Endothelial cell of umbilical vein (primary cell): ENCODE measurements around the gene L3MBTL3.

Source experiments
- EZH2 ChIP-seq: IDR thresholded peaks from 2 replicates; pipeline ENCODE4 v1.6.1; 2012; ENCODE audit warnings: borderline replicate concordance, low read depth, mild to moderate bottlenecking, moderate library complexity, low read length, inconsistent platforms; ENCODE audit not compliant: severe bottlenecking
- GATA2 ChIP-seq: IDR thresholded peaks from 2 replicates; pipeline ENCODE4 v1.7.0; 2011; ENCODE audit warnings: low read depth, mild to moderate bottlenecking, moderate library complexity, mixed read lengths, low read length; ENCODE audit not compliant: insufficient read length, insufficient read depth
- JUN ChIP-seq: IDR thresholded peaks from 2 replicates; pipeline ENCODE4 v1.6.1; 2011; ENCODE audit warnings: borderline replicate concordance, low read depth; ENCODE audit not compliant: insufficient read length, insufficient read depth
- POLR2A ChIP-seq: IDR thresholded peaks from 2 replicates; pipeline ENCODE4 v1.6.1; 2012; ENCODE audit warnings: low read depth, mild to moderate bottlenecking, control low read depth, low read length
- POLR2AphosphoS5 ChIP-seq: IDR thresholded peaks from 2 replicates; pipeline ENCODE4 v1.6.1; 2012; ENCODE audit warnings: low read depth, mild to moderate bottlenecking, control low read depth, low read length, moderate library complexity; ENCODE audit not compliant: insufficient read depth
- TF ChIP-seq, protein P1 (sequence below), 2 donors: IDR thresholded peaks; 1 replicate in 1 of 2; 2 replicates in 1 of 2; pipeline ENCODE4 v1.5.1; 2011; ENCODE audit warnings: low read length in 2 of 2, mild to moderate bottlenecking in 2 of 2, moderate library complexity in 2 of 2, control low read depth in 1 of 2, inconsistent platforms in 1 of 2, low read depth in 1 of 2; ENCODE audit not compliant: insufficient read depth in 1 of 2; ENCODE audit errors: extremely low read depth in 1 of 2
- TF ChIP-seq, protein P2 (sequence below): IDR thresholded peaks from 2 replicates; pipeline ENCODE4 v1.6.1; 2011; ENCODE audit not compliant: insufficient read depth, insufficient read length

DNA sequence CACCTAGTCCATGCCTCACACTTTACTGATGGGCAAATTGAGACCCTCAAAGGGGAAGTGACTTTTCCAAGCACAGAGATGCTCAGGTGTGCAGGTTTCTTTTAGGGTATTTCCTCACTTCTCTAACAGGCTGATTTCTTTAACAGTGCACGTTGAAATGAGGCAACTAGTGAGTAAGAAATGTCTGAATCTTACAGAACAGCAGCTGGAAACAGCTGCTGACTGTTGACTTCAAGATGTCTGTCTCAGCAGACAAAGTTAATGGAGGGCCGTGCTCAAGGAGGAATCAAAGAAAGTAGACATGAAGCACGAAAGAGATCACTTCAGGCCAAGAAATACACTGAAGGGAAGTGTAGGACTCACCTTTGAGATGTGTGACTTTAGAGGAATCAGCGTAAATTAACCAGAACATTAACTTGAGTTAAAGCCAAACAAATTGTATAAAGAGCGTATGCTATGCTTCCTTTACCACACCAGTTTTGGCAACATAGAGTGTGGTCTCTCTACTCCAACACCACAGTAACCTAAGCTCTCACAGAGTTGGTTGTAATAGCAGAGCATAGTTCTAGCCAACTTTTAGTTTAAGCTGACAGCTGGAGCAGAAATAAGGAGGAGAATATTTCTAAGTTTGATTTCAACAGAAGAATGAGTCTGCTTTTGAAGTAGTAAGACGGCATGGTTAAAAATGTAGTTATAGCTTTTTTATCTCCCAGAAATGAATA lies 143.5 kb downstream of the L3MBTL3 start:
- TF ChIP-seq, protein P1, sequence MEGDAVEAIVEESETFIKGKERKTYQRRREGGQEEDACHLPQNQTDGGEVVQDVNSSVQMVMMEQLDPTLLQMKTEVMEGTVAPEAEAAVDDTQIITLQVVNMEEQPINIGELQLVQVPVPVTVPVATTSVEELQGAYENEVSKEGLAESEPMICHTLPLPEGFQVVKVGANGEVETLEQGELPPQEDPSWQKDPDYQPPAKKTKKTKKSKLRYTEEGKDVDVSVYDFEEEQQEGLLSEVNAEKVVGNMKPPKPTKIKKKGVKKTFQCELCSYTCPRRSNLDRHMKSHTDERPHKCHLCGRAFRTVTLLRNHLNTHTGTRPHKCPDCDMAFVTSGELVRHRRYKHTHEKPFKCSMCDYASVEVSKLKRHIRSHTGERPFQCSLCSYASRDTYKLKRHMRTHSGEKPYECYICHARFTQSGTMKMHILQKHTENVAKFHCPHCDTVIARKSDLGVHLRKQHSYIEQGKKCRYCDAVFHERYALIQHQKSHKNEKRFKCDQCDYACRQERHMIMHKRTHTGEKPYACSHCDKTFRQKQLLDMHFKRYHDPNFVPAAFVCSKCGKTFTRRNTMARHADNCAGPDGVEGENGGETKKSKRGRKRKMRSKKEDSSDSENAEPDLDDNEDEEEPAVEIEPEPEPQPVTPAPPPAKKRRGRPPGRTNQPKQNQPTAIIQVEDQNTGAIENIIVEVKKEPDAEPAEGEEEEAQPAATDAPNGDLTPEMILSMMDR (IDR thresholded peaks at IDR 0.05; ENCODE audit: extremely low read depth in 1 of 2, insufficient read depth in 1 of 2, low read depth in 1 of 2, low read length in 2 of 2) = no peak
- no peak for TF ChIP-seq EZH2
- TF ChIP-seq, protein P2, sequence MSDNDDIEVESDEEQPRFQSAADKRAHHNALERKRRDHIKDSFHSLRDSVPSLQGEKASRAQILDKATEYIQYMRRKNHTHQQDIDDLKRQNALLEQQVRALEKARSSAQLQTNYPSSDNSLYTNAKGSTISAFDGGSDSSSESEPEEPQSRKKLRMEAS = no peak
- no peak for TF ChIP-seq POLR2AphosphoS5
- TF ChIP-seq JUN = no peak
- TF ChIP-seq POLR2A = no peak
- TF ChIP-seq GATA2 = no peak
